Measurements from ENCODE around the gene SLC25A36. TPM values are rescaled to one million over a fixed set of nuclear protein-coding genes. Genes with fewer than 3 reads are reported as not detected.
A peak's percentile ranks its signal among the peaks of the same experiment; 100 is the strongest.

Gene SLC25A36
- total and polyA plus RNA-seq, 2 of the 4 experiments (the other 2 are of a cell fraction) = 31.3 to 76.7 TPM

DNA sequence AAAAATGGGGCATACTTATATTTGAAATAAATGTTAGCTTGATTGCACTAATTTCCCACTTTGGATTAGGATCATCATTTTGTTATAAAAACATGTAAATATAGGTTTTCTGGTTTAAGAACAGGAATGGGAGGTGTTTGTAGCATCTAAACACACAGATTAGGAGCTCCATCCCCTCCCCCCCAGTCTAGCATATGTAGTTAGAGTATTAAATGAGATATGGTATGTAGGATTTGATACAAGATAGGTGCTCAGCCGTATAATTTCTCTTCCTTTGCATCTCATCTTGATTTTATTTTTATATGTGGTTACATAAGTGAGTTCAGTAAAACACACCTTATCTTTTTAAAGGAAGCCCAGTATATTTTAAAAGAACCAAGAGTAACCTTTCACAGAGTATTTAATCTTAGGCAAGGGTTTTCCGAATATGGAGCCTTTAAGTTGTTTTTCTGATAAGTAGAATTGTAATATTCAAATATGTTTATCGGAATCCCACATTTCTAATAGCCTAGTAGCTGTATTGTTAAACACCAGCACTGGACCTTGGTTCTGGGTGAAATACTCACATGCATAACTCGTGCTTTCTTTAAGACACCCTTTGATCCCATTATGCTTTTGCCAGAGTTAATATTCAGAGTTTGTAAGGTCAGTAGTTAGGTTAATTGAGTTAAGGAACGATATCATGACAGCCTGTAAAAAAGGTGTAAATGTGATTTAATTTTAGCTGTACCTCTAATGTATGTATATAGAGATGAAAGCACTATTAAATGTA is 2.3 kb downstream of the SLC25A36 start:
- Histone ChIP-seq H3K18ac (ENCODE audit: low read depth, low read length) (no peak overlapping the region), H3K4me3 (ENCODE audit: insufficient read depth, low read depth, low read length) (peak overlapping the region; percentile 82; the same call in 1 of the 2 replicates), H2BK15ac (ENCODE audit: low read depth, low read length) (no peak overlapping the region), H3K9me1 (ENCODE audit: insufficient read depth, low read length) (peaks cover 2% of the 10 kb centered on the region; the same call in 1 of the 2 replicates), H3K9ac (ENCODE audit: low read depth, low read length) (no peak overlapping the region), H3K56ac (ENCODE audit: extremely low read depth, insufficient read depth, low read length) (no peak overlapping the region), H3K23ac (ENCODE audit: low read depth, low read length) (no peak overlapping the region), H3K14ac (replicated peaks; ENCODE audit: low read depth, low read length) (no peak overlapping the region), H2AFZ (replicated peaks; ENCODE audit: low read length, poor library complexity) (no peak overlapping the region), H3K4me1 (ENCODE audit: control insufficient read depth, insufficient read depth, low read length) (no peaks in the 10 kb centered on the region), H4K8ac (ENCODE audit: low read depth in 2 of 2, low read length in 2 of 2) (no peak overlapping the region), H3K79me1 (ENCODE audit: low read depth in 1 of 2, low read length in 2 of 2) (peaks cover 4 to 30% of the 10 kb centered on the region in 2 experiments), H4K91ac (ENCODE audit: insufficient read depth, low read depth, low read length) (no peak overlapping the region), H2BK5ac (ENCODE audit: low read depth, low read length, poor library complexity, severe bottlenecking) (no peak overlapping the region), H4K20me1 (ENCODE audit: insufficient read depth, low read length) (peaks cover 30% of the 10 kb centered on the region), H3K27ac (ENCODE audit: insufficient read depth, low read length) (no peak overlapping the region), H2BK120ac (ENCODE audit: low read depth, low read length) (no peak overlapping the region), H3K36me3 (ENCODE audit: control insufficient read depth, insufficient read depth, low read length) (no peaks in the 10 kb centered on the region), H3K4me2 (ENCODE audit: low read depth, low read length) (peak overlapping the region; percentile 75), H4K5ac (ENCODE audit: low read depth, low read length) (no peak overlapping the region), H3K4ac (ENCODE audit: low read depth, low read length) (no peak overlapping the region), H3K27me3 (ENCODE audit: control insufficient read depth, insufficient read depth, low read length) (no peaks in the 10 kb centered on the region), H2AK5ac (ENCODE audit: low read depth, low read length) (no peak overlapping the region), H2AK9ac (replicated peaks; ENCODE audit: low read depth, low read length, poor library complexity) (no peak overlapping the region), H2BK20ac (ENCODE audit: low read depth, low read length) (no peak overlapping the region), H3K9me3 (ENCODE audit: control insufficient read depth, insufficient read depth, low read length) (no peaks in the 10 kb centered on the region)
- TF ChIP-seq BHLHE40 (IDR thresholded peaks at IDR 0.05; ENCODE audit: low read depth, low read length) (no peak), FOS (IDR thresholded peaks at IDR 0.05; ENCODE audit: low read depth, low read length) (no peak), MAZ (IDR thresholded peaks at IDR 0.05; ENCODE audit: borderline replicate concordance, low read depth, low read length) (no peak), POLR2A (IDR thresholded peaks at IDR 0.05; ENCODE audit: low read depth, low read length) (no peak)
- TF ChIP-seq, protein P1, sequence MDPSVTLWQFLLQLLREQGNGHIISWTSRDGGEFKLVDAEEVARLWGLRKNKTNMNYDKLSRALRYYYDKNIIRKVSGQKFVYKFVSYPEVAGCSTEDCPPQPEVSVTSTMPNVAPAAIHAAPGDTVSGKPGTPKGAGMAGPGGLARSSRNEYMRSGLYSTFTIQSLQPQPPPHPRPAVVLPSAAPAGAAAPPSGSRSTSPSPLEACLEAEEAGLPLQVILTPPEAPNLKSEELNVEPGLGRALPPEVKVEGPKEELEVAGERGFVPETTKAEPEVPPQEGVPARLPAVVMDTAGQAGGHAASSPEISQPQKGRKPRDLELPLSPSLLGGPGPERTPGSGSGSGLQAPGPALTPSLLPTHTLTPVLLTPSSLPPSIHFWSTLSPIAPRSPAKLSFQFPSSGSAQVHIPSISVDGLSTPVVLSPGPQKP (IDR thresholded peaks at IDR 0.05; ENCODE audit: borderline replicate concordance, low read depth, low read length) = no peak
- TF ChIP-seq, protein P2, sequence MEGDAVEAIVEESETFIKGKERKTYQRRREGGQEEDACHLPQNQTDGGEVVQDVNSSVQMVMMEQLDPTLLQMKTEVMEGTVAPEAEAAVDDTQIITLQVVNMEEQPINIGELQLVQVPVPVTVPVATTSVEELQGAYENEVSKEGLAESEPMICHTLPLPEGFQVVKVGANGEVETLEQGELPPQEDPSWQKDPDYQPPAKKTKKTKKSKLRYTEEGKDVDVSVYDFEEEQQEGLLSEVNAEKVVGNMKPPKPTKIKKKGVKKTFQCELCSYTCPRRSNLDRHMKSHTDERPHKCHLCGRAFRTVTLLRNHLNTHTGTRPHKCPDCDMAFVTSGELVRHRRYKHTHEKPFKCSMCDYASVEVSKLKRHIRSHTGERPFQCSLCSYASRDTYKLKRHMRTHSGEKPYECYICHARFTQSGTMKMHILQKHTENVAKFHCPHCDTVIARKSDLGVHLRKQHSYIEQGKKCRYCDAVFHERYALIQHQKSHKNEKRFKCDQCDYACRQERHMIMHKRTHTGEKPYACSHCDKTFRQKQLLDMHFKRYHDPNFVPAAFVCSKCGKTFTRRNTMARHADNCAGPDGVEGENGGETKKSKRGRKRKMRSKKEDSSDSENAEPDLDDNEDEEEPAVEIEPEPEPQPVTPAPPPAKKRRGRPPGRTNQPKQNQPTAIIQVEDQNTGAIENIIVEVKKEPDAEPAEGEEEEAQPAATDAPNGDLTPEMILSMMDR (conservative IDR thresholded peaks at IDR 0.05; ENCODE audit: low read depth, low read length) = no peak
- ChIA-PET POLR2A (ENCODE audit: unreplicated experiment) (no interaction called here), CTCF (interaction anchor here (0.6 to 1.0 kb wide), 2 partner anchors 34 to 232 kb away, joined by 3 to 5 read pairs; no protein-coding TSS in a partner anchor)
- dilution Hi-C loops (cut with HindIII; ENCODE audit: low sequenced_read_pairs, unreplicated experiment) (no loop called here), in situ Hi-C loops (cut with MboI; ENCODE audit: low sequenced_read_pairs) (no loop called here), intact Hi-C loops (cut with micrococcal nuclease) (loop anchor here (2.0 kb wide), 1 partner anchor 13 kb away; no protein-coding TSS in a partner anchor)
- ATAC-seq (ENCODE audit: low read depth) (no peak), DNase-seq (no peak)
- no CpG with 5 or more reads among the region's 5 CpGs for WGBS, 2 experiments (ENCODE audit: extremely low coverage in 2 of 2, insufficient read length in 1 of 2)
- BruUV-seq (replicated peaks) = TSS peak; percentile 15

Measured in IMR-90 (cell line).